IMR-90 (cell line): ENCODE measurements around the gene TGFBR2.

Source experiments
- BHLHE40 ChIP-seq: fragments of 150-350 bp; IDR thresholded peaks from 2 replicates; pipeline ENCODE4 v1.6.1; 2016; ENCODE audit warnings: mild to moderate bottlenecking, low read depth, low read length
- CEBPB ChIP-seq: IDR thresholded peaks from 2 replicates; pipeline ENCODE4 v1.6.1; 2012; ENCODE audit warnings: low read depth, low read length, improper control_type of control experiment
- CHD1 ChIP-seq: IDR thresholded peaks from 2 replicates; pipeline ENCODE4 v1.6.1; 2012; ENCODE audit warnings: low read depth, low read length, improper control_type of control experiment
- CTCF ChIP-seq: conservative IDR thresholded peaks from 2 replicates; pipeline ENCODE4 v1.5.1; 2012; ENCODE audit warnings: mild to moderate bottlenecking, low read depth, low read length, improper control_type of control experiment
- FOS ChIP-seq: fragments of 150-350 bp; IDR thresholded peaks from 2 replicates; pipeline ENCODE4 v1.6.1; 2016; ENCODE audit warnings: low read depth, low read length
- NFE2L2 ChIP-seq: fragments of 150-350 bp; IDR thresholded peaks from 2 replicates; pipeline ENCODE4 v1.6.1; 2016; ENCODE audit warnings: low read depth, mild to moderate bottlenecking, low read length
- POLR2A ChIP-seq: IDR thresholded peaks from 2 replicates; pipeline ENCODE4 v1.6.1; 2012; ENCODE audit warnings: mild to moderate bottlenecking, low read depth, low read length
- RAD21 ChIP-seq: IDR thresholded peaks from 2 replicates; pipeline ENCODE4 v1.6.1; 2012; ENCODE audit warnings: low read length, improper control_type of control experiment
- RCOR1 ChIP-seq: IDR thresholded peaks from 2 replicates; pipeline ENCODE4 v1.6.1; 2012; ENCODE audit warnings: mild to moderate bottlenecking, low read length, improper control_type of control experiment; ENCODE audit not compliant: insufficient replicate concordance
- USF2 ChIP-seq: fragments of 150-350 bp; IDR thresholded peaks from 2 replicates; pipeline ENCODE4 v1.6.1; 2017; ENCODE audit warnings: mild to moderate bottlenecking, antibody characterized with exemption, low read length, low read depth

- TF ChIP-seq POLR2A = no peak
- no peak for TF ChIP-seq CTCF
- TF ChIP-seq BHLHE40 = no peak
- no peak for TF ChIP-seq CHD1
- TF ChIP-seq RAD21 = no peak
- TF ChIP-seq RCOR1 = no peak
- no peak for TF ChIP-seq NFE2L2
- no peak for TF ChIP-seq FOS
- TF ChIP-seq USF2 = no peak
- TF ChIP-seq CEBPB = no peak
These were observed 132.2 kb downstream of the TGFBR2 start for GRCh38 chr3:30738605-30739004.
